Esophagus muscularis mucosa (tissue), 4 donors: ENCODE results near the gene KRT36. TPM values are rescaled to one million over a fixed set of nuclear protein-coding genes. Genes with fewer than 3 reads are reported as not detected.

Experiments
- DNase-seq: peaks from one replicate; pipeline ENCODE4 v3.0.0-alpha.2; 2017; ENCODE audit errors: extremely low spot score
- H3K27ac ChIP-seq, 4 donors: fragments of 200-600 bp; sonication (generic); replicated peaks in 1 of 4; 1 replicate in 3 of 4; 2 replicates in 1 of 4; pipeline ENCODE4 v1.5.1; 2016 to 2019; ENCODE audit warnings: mild to moderate bottlenecking in 1 of 4
- H3K27me3 ChIP-seq, 4 donors: fragments of 200-600 bp; sonication (generic); one replicate each; pipeline versions ENCODE4 v1.5.1 to v1.6.0; 2016 to 2019
- H3K36me3 ChIP-seq, 4 donors: fragments of 200-600 bp; sonication (generic); one replicate each; pipeline ENCODE4 v1.5.1; 2016 to 2019
- H3K4me1 ChIP-seq, 4 donors: fragments of 200-600 bp; sonication (generic); one replicate each; pipeline ENCODE4 v1.5.1; 2016 to 2019
- H3K4me3 ChIP-seq, 4 donors: fragments of 200-600 bp; sonication (generic); 1 replicate in 2 of 4; 2 replicates in 2 of 4; pipeline ENCODE4 v1.5.1; 2016 to 2019; ENCODE audit warnings: mild to moderate bottlenecking in 4 of 4, moderate library complexity in 1 of 4
- H3K9me3 ChIP-seq, 4 donors: fragments of 200-600 bp; sonication (generic); 1 replicate in 3 of 4; 2 replicates in 1 of 4; pipeline ENCODE4 v1.5.1; 2016 to 2019
- EP300 ChIP-seq: sonication (generic); formaldehyde crosslinking; IDR thresholded peaks from one replicate; pipeline ENCODE4 v1.6.1; 2017; ENCODE audit warnings: antibody characterized with exemption
- POLR2A ChIP-seq: fragments of 450-650 bp; IDR thresholded peaks from one replicate; pipeline ENCODE4 v1.6.1; 2017; ENCODE audit warnings: antibody characterized with exemption, moderate library complexity, mild to moderate bottlenecking, low read depth
- POLR2AphosphoS5 ChIP-seq, 2 donors: sonication (generic); formaldehyde crosslinking; IDR thresholded peaks; one replicate each; pipeline ENCODE4 v1.6.1; 2017; ENCODE audit warnings: antibody characterized with exemption in 2 of 2
- WGBS: methylation state at CpG from one replicate; pipeline ENCODE4 v1.1.5; 2018; 5-methylcytosine and 5-hydroxymethylcytosine counted together
- intact Hi-C: fragments of 100-400 bp; cut with DNase I; formaldehyde crosslinking; loops from one replicate; pipeline ENCODE4 v1.15.1; 2023
- total RNA-seq, 4 donors: library from RNA; depleted of rRNA; stranded (reverse); fragments of >200 nt; gene quantifications; one replicate each; pipeline versions ENCODE4 v1.1.0 to v1.2.1, GENCODE V29; 2016
- TF ChIP-seq, protein P1 (sequence below), 3 experiments: fragments of 200-600 bp in 2 of 3; fragments of 450-650 bp in 1 of 3; sonication (generic) in 2 of 3; IDR thresholded peaks; one replicate each; pipeline ENCODE4 v1.5.1; 2017 to 2019; ENCODE audit warnings: antibody characterized with exemption in 3 of 3, mild to moderate bottlenecking in 2 of 3, moderate library complexity in 1 of 3

The KRT36 gene
- not detected for total RNA-seq

DNA sequence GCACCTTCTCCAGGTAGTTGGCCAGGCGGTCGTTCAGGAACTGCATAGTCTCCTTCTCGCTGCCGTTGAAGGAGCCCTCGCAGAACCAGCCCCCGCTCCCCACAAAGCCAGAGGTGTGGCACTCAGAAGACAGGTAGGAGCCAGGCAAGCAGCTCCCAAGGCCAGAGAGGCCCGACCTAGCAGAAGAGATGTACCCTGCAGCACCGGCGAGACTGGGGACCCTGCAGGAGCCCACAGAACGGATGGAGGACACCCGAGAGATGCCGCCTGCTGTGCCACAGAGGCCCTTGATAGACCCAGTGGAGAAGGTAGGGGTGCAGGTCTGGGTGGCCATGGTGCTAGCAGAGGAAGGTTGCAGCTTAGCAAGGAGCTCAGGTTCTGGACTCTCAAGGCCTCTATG, at the start of gene KRT36:
Gene KRT36 (minus strand): TSS at position 380 of the 400 bp plus-strand sequence. CDS start 46 bp downstream, at position 334.
- intact Hi-C loops: no loop called here
- TF ChIP-seq, protein P1, sequence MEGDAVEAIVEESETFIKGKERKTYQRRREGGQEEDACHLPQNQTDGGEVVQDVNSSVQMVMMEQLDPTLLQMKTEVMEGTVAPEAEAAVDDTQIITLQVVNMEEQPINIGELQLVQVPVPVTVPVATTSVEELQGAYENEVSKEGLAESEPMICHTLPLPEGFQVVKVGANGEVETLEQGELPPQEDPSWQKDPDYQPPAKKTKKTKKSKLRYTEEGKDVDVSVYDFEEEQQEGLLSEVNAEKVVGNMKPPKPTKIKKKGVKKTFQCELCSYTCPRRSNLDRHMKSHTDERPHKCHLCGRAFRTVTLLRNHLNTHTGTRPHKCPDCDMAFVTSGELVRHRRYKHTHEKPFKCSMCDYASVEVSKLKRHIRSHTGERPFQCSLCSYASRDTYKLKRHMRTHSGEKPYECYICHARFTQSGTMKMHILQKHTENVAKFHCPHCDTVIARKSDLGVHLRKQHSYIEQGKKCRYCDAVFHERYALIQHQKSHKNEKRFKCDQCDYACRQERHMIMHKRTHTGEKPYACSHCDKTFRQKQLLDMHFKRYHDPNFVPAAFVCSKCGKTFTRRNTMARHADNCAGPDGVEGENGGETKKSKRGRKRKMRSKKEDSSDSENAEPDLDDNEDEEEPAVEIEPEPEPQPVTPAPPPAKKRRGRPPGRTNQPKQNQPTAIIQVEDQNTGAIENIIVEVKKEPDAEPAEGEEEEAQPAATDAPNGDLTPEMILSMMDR (IDR thresholded peaks at IDR 0.05): no peak
- TF ChIP-seq POLR2AphosphoS5 (IDR thresholded peaks at IDR 0.05) (no peak), POLR2A (no peak)
- peaks cover 0 to 7% (median 0%) of the 10 kb centered on the region in 4 donors for H3K27me3 ChIP-seq
- no peaks in the 10 kb centered on the region for H3K9me3 ChIP-seq
- no CpG with 5 or more reads among the region's 12 CpGs for WGBS
- no peak within 1 kb of the TSS for H3K4me3 ChIP-seq
- no peaks in the 10 kb centered on the region for H3K36me3 ChIP-seq
- peaks cover 3 to 13% (median 10%) of the 10 kb centered on the region in 4 donors for H3K4me1 ChIP-seq
- no peak within 1 kb of the TSS for H3K27ac ChIP-seq
- no peak for DNase-seq

DNA sequence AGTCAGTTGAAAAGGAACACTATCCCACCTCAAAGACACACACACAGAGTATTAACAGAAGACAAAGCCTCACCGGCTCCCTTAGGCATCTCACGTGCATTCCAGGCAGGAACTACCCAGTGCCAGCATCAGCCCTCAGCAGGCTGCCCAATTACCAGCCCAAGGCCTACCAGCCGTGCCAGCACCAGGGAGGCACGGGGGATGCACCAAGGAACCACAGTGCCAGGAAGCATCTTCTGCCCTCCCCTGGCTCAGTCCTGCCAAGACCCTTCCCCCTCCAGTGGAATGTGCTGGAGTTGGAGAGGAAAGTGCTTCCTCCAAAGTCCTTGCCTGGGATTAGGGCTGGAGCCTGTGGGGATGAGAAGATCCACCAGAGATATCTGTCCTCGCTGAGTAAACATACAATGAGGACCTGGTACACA, 49.4 kb upstream of the KRT36 start:
- WGBS: 74% methylated on average over 5 of the region's 5 CpGs
- Histone ChIP-seq H3K27ac (no peak overlapping the region), H3K4me3 (no peak overlapping the region), H3K9me3 (no peaks in the 10 kb centered on the region), H3K36me3 (no peaks in the 10 kb centered on the region), H3K27me3 (peaks cover 0 to 9% (median 0%) of the 10 kb centered on the region in 4 donors), H3K4me1 (no peaks in the 10 kb centered on the region)
- no peak for DNase-seq
- intact Hi-C loops: no loop called here
- TF ChIP-seq POLR2A: no peak
- TF ChIP-seq, protein P1 (IDR thresholded peaks at IDR 0.05): no peak
- no peak for TF ChIP-seq POLR2AphosphoS5 (IDR thresholded peaks at IDR 0.05)
- TF ChIP-seq EP300: no peak

DNA sequence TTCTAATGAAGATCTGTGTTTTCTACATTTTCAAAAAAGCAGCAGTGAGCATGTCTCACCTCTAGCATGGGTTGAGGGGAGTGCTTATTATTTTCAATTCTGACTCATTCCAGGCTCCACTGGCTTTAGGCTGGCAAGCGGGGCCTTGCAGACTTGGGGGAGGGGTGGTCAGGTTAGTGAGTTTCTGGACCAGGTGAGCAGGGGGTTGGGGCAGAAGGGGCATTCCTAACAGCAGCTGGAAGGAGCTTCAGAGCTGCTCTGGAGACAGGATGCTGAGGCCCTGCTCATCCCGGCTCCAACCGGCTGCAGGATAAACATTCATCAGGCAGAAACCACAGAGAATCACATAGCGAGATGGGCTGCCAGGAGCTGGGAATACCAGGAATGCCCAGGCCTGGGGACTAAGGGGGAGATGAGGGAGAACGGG, 48.9 kb upstream of the KRT36 start:
- intact Hi-C loops: no loop called here
- Histone ChIP-seq H3K4me1 (no peaks in the 10 kb centered on the region), H3K4me3 (no peak overlapping the region), H3K9me3 (no peaks in the 10 kb centered on the region), H3K36me3 (no peaks in the 10 kb centered on the region), H3K27ac (no peak overlapping the region), H3K27me3 (peaks cover 0 to 9% (median 0%) of the 10 kb centered on the region in 4 donors)
- 70% methylated on average over 5 of the region's 5 CpGs for WGBS
- TF ChIP-seq POLR2AphosphoS5 (IDR thresholded peaks at IDR 0.05): no peak
- TF ChIP-seq, protein P1 (IDR thresholded peaks at IDR 0.05): no peak
- no peak for TF ChIP-seq EP300
- TF ChIP-seq POLR2A: no peak
- DNase-seq: no peak

DNA sequence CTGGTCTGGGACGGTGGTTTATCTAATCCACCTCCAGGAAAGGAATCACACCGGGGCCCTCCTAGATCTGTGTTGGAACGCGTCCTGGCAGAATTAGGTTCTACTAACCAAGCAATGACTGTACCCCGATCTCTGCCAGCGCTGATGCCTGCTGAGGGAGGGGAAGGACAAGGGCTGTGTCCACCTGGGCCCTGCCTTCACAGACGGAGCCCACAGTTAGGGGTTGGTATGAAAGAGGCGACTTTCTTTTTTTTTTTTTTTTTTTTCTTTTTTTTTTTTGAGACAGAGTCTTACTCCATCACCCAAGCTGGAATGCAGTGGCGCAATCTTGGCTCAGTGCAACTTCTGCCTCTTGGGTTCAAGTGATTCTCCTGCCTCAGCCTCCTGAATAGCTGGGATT, 48.3 kb upstream of the KRT36 start:
- Histone ChIP-seq H3K4me3 (no peak overlapping the region), H3K9me3 (no peaks in the 10 kb centered on the region), H3K36me3 (no peaks in the 10 kb centered on the region), H3K4me1 (no peaks in the 10 kb centered on the region), H3K27ac (no peak overlapping the region), H3K27me3 (peaks cover 0 to 9% (median 0%) of the 10 kb centered on the region in 4 donors)
- no peak for DNase-seq
- intact Hi-C loops: no loop called here
- no peak for TF ChIP-seq POLR2AphosphoS5 (IDR thresholded peaks at IDR 0.05)
- TF ChIP-seq, protein P1 (IDR thresholded peaks at IDR 0.05): no peak
- 94% methylated on average over 9 of the region's 9 CpGs for WGBS

DNA sequence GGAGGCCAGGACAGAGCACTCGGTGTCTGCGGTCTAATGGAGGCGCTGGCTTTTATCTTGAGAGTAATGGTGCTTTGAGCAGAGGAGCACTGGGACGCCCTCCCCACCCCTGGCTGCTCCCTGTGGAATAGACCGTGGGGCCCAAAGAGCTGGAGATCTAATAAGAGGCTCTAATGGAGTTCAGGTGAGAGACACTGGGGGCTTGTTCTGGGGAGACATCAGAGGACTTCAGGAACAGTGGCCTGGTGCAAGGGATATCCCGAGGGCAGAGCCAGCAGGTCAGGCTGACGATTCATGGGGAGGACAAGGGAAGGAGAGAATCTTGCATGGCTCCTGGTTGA, 47.9 kb upstream of the KRT36 start:
- Histone ChIP-seq H3K27ac (no peak overlapping the region), H3K4me3 (no peak overlapping the region), H3K36me3 (no peaks in the 10 kb centered on the region), H3K9me3 (no peaks in the 10 kb centered on the region), H3K27me3 (peaks cover 0 to 9% (median 0%) of the 10 kb centered on the region in 4 donors), H3K4me1 (no peaks in the 10 kb centered on the region)
- 96% methylated on average over 7 of the region's 7 CpGs for WGBS
- TF ChIP-seq, protein P1 (IDR thresholded peaks at IDR 0.05): no peak
- TF ChIP-seq POLR2AphosphoS5 (IDR thresholded peaks at IDR 0.05) (no peak), POLR2A (no peak), EP300 (no peak)
- no peak for DNase-seq
- intact Hi-C loops: no loop called here
